ENCODE results near the gene SAMMSON.

GRCh38 chr3:69961706-69962439 lies 37.7 kb upstream of the SAMMSON start:
- TF ChIP-seq CTCF (IDR thresholded peaks at IDR 0.05; ENCODE audit: low read depth, low read length) (no peak), EZH2phosphoT487 (IDR thresholded peaks at IDR 0.05; ENCODE audit: low read depth) (no peak)

Measured in OCI-LY3 (cell line).